ENCODE results near the gene SLC50A1.
"Not testable (repeated sequence)": the region's sequence is repeated elsewhere in the genome, so short reads cannot be mapped to it uniquely, and the experiment has no call there.

SLC50A1 gene

GRCh38 chr1:155137154-155137949 lies 1.7 kb downstream of the SLC50A1 start:
- no peak for TF ChIP-seq ZNF274 (IDR thresholded peaks at IDR 0.05; ENCODE audit: low read depth, low read length)
- H3K4me3 ChIP-seq (ENCODE audit: low read length) = peak overlapping the region; percentile 88; the same call in 1 of the 2 replicates

GRCh38 chr1:155139895-155140629 lies 4.4 kb downstream of the SLC50A1 start, which contains the start of gene DPM3:
DPM3 (minus strand) TSS chr1:155140531; CDS start chr1:155140240, 291 bp downstream.
- TF ChIP-seq ZNF274 (IDR thresholded peaks at IDR 0.05; ENCODE audit: low read depth, low read length) = no peak

GRCh38 chr1:155140630-155140953 lies 4.9 kb downstream of the SLC50A1 start:
- no peak for TF ChIP-seq ZNF274 (IDR thresholded peaks at IDR 0.05; ENCODE audit: low read depth, low read length)
- H3K4me3 ChIP-seq (ENCODE audit: low read length) = peak overlapping the region; percentile 88; the same call in 1 of the 2 replicates

More at GRCh38 chr1:155139895-155140629, 4.4 kb downstream of the SLC50A1 start, which contains the start of gene DPM3:
- H3K4me3 ChIP-seq (ENCODE audit: low read length) = peak within 1 kb of the TSS; percentile 88

GRCh38 chr1:155141749-155142148 lies 6.1 kb downstream of the SLC50A1 start:
- H3K4me3 ChIP-seq (ENCODE audit: low read length) = no peak overlapping the region
- TF ChIP-seq ZNF274 (IDR thresholded peaks at IDR 0.05; ENCODE audit: low read depth, low read length) = no peak

GRCh38 chr1:155145491-155145890 lies 9.8 kb downstream of the SLC50A1 start:
- TF ChIP-seq ZNF274 (IDR thresholded peaks at IDR 0.05; ENCODE audit: low read depth, low read length) = no peak
- H3K4me3 ChIP-seq (ENCODE audit: low read length) = no peak overlapping the region

- not testable (repeated sequence) for H3K4me3 ChIP-seq (ENCODE audit: low read length)
Observed at GRCh38 chr1:155155996-155156643, 20.5 kb downstream of the SLC50A1 start.

GRCh38 chr1:155158991-155159390 lies 23.3 kb downstream of the SLC50A1 start:
- TF ChIP-seq ZNF274 (IDR thresholded peaks at IDR 0.05; ENCODE audit: low read depth, low read length) = no peak
- no peak overlapping the region for H3K4me3 ChIP-seq (ENCODE audit: low read length)

GRCh38 chr1:155160128-155160527 lies 24.5 kb downstream of the SLC50A1 start:
- no peak for TF ChIP-seq ZNF274 (IDR thresholded peaks at IDR 0.05; ENCODE audit: low read depth, low read length)
- H3K4me3 ChIP-seq (ENCODE audit: low read length) = no peak overlapping the region

GRCh38 chr1:155162631-155163030 lies 27.0 kb downstream of the SLC50A1 start:
- not testable (repeated sequence) for H3K4me3 ChIP-seq (ENCODE audit: low read length)

- H3K4me3 ChIP-seq (ENCODE audit: low read length) = not testable (repeated sequence)
Observed at GRCh38 chr1:155163785-155164184, 28.1 kb downstream of the SLC50A1 start.

- H3K4me3 ChIP-seq (ENCODE audit: low read length) = not testable (repeated sequence)
Observed at GRCh38 chr1:155164625-155165024, 29.0 kb downstream of the SLC50A1 start.

GRCh38 chr1:155166051-155166470 lies 30.4 kb downstream of the SLC50A1 start:
- no peak overlapping the region for H3K4me3 ChIP-seq (ENCODE audit: low read length)
- TF ChIP-seq ZNF274 (IDR thresholded peaks at IDR 0.05; ENCODE audit: low read depth, low read length) = no peak

- TF ChIP-seq ZNF274 (IDR thresholded peaks at IDR 0.05; ENCODE audit: low read depth, low read length) = no peak
- H3K4me3 ChIP-seq (ENCODE audit: low read length) = no peak overlapping the region
Observed at GRCh38 chr1:155166471-155167165, 31.0 kb downstream of the SLC50A1 start.
